NCI-H345 treated with DMSO at 0.1 percent for 48 hours (cell line): ENCODE measurements around the gene PTAR1.
"Not testable (repeated sequence)": the region's sequence is repeated elsewhere in the genome, so short reads cannot be mapped to it uniquely, and the experiment has no call there.

Source experiments
- DNase-seq: peaks from one replicate; lab custom pipeline; 2025; ENCODE audit not compliant: unreplicated experiment; lab: John Stamatoyannopoulos, UW

Gene PTAR1

DNA sequence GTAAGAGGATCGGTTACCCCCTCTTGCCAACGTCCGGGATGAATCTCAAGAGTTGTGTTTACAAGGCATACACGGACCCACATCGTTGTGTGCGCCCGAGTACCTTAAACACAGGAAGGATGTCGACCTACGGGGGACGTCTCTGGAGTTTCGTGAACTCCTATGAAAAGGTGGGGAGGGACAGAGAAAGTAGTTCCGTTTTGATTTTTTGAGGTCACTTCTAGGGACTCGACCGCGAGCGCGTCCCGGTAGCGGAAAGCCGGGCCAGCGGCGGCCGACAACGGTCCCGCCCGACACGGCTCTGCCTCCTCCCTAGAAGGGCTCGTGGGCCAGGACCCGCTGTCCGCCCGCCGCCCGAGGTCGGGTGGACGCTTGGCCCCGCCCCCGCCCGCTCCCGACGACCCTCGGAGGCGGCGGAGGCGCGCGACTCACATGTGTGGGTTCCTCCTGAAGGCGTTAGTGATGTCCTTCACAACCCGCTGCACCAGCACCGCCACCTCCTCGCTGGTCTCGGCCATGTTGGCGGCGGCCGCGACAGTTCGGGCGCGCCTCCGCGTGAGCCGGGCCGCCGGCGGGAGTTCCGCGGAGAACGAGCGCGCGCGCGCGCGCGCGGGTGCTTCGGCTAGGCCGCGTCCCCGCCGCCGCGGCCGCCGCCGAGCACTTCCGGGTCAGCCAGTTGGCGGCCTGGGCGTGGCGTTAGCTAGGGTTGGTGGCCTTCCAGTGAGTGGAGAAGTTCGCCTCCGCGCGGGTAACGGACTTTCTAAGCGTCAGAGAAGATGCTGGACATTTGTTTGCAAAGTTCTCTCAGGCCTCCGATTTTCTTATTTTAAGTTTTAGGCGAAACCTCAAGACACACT, at the start of gene PTAR1:
Gene PTAR1 (minus strand): TSS at position 591 of the 857 bp plus-strand sequence. CDS start 73 bp downstream, at position 518.
- DNase-seq: peak; percentile 88

- no peak for DNase-seq
These were observed 49.6 kb upstream of the PTAR1 start for GRCh38 chr9:69809304-69809863.

GRCh38 chr9:69806627-69807026, 46.8 kb upstream of the PTAR1 start:
- DNase-seq: no peak

GRCh38 chr9:69805962-69806515, 46.2 kb upstream of the PTAR1 start:
- no peak for DNase-seq

- no peak for DNase-seq
These were observed 42.2 kb upstream of the PTAR1 start for GRCh38 chr9:69801989-69802388.

- DNase-seq: not testable (repeated sequence)
These were observed 40.2 kb upstream of the PTAR1 start for GRCh38 chr9:69800027-69800426.

DNA sequence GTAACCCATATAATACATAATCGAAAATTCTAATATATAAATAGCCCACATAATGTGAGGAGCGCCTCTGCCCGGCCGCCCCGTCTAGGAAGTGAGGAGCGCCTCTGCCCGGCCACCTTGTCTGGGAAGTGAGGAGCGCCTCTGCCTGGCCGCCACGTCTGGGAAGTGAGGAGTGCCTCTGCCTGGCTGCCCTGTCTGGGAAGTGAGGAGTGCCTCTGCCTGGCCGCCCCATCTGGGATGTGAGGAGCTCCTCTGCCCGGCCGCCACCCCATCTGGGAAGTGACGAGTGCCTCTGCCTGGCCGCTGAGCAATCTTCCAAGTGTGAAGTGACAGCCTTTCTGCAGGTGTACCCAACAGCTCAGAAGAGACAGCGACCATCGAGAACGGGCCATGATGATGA, 39.7 kb upstream of the PTAR1 start:
- DNase-seq: not testable (repeated sequence)

GRCh38 chr9:69798744-69799143, 38.9 kb upstream of the PTAR1 start:
- no peak for DNase-seq

DNA sequence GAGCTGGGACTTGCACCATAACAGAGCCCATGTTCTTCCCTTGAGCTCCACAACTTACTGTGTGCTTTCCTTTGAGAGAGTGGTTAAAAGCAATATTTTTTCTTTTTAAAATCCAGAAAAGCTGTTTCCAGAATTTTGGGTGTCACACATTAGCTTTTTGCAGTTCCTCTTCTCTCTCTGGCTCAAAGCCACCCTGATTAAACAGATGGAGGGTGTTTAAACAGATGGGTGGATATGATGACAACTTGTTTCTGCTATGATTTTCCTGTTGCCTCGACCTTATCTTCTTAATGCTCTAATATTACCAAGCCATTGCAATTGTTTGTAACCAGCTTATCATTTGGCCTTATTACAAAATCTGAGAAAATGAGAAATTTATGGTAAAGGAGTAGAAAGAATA, 37.9 kb upstream of the PTAR1 start:
- DNase-seq: no peak

- DNase-seq: no peak
These were observed 34.5 kb upstream of the PTAR1 start for GRCh38 chr9:69794356-69794755.

DNA sequence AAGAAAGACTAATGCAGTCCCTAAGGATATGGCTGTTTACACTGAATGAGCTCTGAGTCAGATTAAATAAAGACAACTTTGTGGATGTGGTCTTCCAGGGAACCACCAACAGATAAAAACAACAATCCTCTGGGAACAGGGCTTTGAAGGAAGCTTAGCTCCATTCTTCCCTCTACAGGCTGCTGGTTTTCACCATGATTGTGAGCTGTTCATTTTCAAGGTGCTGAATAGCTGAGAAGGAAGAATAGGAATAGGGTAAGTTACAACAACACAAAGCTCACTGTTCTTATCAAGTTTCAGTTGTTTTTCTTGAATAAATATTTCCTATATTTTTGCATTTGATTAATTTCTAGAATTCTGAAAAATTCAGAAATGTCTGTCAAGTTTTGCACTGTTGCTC, 25.9 kb upstream of the PTAR1 start:
- DNase-seq: no peak

DNA sequence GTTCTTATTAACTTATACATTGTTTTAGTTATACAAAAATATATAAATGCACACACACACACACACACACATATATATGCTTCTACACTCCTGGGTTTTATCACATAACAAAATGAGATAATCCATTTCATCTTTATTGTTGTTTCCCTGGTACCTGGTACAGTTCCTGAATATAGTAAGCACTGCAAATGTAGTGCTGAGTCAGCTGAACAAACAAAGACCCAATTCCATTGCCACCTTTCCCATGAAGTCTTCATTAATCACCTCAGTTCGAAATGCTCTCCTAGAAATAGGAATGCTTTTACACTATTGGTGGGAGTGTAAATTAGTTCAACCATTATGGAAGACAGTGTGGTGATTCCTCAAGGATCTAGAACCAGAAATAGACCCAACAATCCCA, 13.4 kb upstream of the PTAR1 start:
- DNase-seq: no peak

GRCh38 chr9:69771775-69772418, 12.1 kb upstream of the PTAR1 start:
- DNase-seq: no peak

- no peak for DNase-seq
These were observed 8.9 kb upstream of the PTAR1 start for GRCh38 chr9:69768716-69769115.

DNA sequence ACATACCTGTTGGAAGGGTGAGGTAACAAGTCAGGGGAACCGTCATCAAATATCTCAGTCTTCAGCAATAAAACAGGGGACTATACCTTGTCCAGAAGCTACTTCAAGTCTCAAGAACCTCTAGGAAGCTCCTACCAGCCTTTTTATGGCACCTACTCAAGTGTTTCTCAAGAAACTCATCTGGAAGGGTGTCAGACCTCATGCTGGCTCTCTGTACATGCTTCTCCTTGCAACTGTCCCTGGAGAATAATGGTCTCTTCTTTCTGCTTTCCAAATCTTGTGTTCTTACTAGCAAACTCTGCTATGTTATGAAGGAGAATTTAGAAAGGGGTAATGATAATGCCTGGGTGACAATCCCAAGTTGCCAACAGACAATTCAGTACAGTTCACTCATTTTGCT, 8.3 kb upstream of the PTAR1 start:
- no peak for DNase-seq

DNA sequence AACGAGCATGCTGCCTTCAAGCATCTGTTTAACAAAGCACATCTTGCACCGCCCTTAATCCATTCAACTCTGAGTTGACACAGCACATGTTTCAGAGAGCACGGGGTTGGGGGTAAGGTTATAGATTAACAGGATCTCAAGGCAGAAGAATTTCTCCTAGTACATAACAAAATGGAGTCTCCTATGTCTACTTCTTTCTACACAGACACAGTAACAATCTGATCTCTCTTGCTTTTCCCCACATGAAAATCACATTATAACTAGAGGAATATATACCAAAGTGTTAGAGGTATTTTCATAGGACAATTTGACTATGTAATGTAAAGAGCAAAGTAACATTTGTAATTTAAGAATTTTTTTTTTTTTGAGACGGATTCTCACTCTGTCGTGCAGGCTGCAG, 4.1 kb upstream of the PTAR1 start:
- not testable (repeated sequence) for DNase-seq

DNA sequence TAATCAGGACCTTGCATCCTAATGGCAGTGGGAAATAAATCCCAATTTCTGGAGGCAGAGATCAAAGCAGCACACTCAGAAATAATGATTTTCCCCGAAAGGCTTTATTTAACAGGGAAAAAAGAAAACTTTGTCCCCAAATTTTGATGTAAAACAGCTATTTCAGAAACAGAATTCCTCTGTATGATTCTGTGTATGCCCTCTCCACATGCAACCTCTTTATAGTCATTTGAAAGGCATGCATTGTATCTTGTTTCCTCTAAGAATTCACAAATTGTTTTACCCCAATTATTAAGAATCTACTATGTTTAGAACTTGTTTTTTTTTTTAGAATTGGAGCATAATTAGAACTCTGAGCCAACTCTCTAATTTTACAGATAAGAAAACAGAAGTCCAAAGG, 2.7 kb upstream of the PTAR1 start:
- no peak for DNase-seq

DNA sequence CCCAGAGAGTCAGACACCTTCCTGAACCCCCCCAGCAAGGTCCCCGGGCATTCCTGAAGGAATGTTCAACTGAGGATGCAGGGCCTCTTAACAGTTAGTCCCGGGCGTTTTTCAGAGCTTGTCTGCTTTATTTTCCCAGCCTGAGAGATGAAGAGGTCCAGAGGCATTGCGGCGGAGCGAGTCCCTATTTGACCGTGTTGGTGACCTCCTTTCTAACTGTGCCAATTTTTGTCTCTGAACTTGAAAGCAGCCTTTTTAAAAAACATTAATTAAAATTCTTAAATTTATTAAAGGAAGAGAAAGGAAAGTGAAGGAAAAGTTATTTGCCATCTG, 433 bp upstream of the PTAR1 start:
- DNase-seq: no peak

DNA sequence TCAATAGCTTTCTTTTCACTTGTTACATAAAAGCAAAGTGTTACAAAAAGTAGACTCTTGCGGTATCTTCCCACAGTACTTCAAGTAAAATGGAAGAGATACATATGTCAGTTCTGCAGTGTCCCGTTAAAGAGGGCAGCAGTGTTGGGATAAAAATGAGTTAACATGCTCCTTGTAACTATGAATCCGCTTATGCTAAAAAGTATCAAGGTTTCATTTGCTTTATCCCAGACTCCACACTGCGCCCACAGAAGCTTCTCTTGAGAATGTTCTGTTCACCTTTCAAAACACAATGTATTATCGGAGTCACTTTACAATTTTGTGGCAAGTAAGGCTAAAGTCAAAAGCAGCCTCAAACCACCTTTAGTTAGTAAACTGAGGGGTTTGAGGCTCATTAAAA, 790 bp downstream of the PTAR1 start:
- DNase-seq: no peak

DNA sequence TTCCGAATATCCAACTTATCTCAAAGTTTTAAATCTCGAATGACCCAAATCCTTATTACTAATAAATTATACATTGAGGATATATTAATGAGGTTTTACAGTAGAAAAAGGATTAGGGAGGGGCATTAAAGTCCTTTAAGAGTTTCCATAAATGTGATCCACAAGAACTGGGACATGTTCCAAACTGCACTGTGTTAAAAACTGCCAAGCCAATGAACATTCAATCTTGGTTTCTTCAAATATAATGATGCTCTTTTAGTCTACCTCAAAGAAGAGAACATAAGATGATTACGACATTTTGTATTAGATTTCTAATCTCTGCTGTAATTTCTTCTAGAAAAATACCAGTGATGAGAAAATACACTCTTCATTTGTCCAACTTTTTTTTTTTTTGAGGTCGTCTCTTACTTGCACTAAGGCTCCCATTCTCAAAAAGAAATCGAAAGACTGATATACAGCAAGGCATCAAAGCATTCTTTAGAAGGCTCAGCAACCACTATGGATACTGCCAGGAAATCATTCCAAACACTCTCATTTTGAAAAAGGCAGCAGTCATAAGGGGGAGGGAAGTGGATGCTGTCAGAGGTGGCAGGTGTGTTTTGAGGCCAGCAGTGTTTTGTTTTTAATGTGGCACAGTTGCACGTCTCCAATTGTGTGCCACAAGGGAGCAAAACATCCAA, 1.7 kb downstream of the PTAR1 start:
- peak; percentile 2 for DNase-seq

DNA sequence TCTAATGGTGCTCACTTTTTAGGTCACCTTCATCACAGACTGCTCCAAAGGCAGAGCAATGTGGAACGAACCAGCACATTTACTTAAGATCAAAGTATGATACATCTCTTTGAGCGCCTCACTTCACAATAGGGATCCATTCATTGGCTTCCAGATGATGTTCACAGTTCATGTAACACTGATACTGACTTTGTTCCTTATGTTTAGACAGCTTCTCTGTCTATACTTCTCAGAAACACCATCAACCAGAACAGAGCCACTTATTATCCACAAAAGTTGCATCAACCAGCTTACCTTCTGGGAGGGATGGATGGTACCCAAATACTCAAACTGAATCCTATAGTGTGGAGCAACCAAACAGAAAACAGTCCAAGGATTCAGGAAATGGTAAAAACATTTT, 4.6 kb downstream of the PTAR1 start:
- DNase-seq: no peak
